Measurements from ENCODE around the gene ACTL10.

The ACTL10 gene

GRCh38 chr20:33664762-33665144 is 2.0 kb upstream of the ACTL10 start:
- no peak for DNase-seq

DNA sequence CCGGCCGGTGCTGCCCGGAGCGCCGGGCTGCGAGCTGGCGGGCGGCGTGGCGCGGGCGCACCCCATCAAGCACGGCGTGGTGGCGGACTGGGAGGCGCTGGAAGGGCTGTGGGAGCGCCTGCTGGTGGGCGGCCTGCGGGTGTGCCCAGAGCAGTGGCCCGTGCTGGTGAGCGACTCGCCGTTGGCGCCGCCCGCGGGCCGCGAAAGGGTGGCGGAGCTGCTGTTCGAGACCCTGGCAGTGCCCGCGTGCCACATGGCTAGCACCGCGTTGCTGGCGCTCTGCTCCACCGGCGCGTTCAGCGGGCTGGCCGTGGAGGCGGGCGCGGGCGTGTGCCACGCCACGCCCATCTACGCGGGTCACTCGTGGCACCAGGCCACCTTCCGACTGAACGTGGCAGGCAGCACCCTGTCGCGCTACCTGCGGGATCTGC is 517 bp downstream of the ACTL10 start:
- DNase-seq = no peak

DNA sequence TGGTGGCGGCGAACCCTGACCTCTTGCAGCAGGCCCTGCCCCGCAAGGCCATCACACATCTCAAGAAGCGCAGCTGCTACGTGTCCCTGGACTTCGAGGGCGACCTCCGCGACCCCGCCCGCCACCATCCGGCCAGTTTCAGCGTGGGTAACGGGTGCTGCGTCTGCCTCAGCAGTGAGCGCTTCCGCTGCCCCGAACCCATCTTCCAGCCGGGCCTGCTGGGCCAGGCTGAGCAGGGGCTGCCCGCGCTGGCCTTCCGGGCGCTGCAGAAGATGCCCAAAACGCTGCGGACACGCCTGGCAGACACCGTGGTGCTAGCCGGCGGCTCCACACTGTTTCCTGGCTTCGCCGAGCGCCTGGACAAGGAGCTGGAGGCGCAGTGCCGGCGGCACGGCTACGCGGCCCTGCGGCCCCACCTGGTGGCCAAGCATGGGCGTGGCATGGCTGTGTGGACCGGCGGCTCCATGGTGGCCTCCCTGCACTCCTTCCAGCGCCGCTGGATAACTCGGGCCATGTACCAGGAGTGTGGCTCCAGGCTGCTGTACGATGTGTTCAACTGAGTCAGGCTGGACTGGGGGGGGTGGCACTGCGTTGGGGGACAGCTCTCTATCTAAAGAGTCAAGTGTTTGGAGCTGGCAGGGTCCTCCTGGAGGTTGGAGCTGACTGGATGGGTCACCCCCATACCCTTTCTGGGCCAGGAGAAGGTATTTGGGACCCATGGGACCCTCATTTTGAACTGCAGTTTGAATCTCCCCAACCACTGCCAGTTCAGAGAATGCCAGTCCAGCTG is 1.1 kb downstream of the ACTL10 start:
- peak; percentile 68 for DNase-seq

DNA sequence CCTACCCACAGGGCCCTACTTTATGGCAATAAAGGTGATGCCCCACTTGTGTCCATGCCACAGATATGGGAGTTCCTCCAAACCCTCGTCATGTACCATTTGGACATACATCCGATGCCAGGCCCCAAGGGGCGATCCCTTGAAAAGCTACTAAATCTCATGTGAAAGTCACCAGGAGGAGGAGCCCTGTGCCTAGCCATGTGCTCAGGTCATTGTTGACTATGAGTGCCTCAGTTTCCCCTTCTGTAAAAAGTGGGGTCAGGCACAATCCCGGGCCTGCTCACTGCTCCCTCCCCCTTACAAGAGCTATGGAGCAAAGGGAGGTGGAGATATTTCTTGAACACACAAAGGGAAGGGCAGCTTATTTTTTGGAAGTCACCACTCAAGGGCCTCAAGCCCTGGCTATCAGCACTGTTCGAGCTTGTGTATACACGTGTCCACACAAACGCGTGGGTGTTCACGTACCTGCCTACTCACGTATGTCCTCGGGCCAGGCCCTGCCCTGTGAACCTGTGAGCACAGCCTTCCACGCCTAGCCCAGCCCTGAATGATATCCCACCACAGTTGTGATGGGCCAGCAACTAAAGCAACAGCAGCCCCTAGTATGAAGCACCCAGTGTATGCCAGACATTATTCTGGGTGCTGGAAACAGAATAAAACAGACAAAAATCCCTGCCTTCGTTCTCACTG is 1.9 kb downstream of the ACTL10 start:
- DNase-seq = no peak

DNA sequence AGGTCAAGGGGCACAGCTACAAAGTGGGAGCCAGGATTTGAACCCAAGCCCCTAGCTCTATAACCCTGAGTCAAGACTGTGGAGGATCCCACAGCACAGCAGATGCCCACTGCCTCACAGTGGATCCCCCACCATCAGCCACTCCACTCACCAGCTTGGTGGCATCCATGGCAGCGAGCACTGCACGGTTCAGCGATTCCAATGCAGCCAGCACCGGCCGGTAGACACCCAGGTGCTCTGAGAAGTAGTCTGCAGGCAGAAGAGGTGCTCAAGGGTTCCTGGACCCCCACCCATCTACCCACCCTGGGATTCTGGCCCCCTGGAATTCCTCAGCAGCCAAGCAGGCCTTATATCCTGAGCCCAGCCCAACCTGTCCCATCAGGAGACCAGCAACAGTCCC is 2.5 kb downstream of the ACTL10 start:
- no peak for DNase-seq

DNA sequence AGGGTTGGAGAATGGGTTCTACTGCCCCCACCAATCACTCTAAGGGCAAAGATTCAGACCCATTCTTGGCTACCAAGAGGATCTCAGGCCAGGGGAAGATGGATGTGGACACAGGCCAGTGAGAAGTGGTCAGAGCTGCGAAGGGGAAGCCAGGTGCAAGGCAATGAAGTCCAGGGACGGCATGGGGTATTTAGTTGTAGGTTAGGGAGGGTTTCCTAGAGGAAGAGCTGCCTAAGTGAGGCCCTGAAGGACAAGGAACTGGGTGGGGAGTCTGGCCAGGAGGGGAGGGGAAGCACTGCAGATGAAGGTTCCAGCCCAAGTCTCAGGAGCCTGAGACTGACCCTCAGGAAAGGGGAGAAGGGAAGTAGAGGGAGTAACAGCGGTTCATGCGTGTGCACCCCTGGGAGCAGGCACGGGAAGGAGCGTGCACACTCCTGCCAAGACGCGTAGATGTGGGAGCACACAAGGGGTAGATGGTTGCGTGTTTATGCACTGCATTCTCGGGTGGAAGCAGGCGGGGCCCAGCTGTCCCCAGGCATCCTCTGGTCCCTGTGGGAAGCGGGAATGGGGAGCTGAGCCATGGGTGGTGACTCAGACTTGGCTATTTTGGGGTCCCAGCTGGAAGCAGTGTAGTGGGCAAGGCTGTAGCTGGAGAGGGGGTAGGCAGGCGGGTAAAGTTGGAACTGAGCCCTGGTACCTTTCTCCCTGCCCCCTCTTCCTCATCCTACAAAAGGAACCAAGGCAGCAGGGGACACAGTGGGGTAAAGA is 3.3 kb downstream of the ACTL10 start:
- DNase-seq = no peak

GRCh38 chr20:33670715-33671499 is 4.2 kb downstream of the ACTL10 start:
- DNase-seq = no peak

- DNase-seq = no peak
Observed at GRCh38 chr20:33671573-33672288, 5.0 kb downstream of the ACTL10 start.

DNA sequence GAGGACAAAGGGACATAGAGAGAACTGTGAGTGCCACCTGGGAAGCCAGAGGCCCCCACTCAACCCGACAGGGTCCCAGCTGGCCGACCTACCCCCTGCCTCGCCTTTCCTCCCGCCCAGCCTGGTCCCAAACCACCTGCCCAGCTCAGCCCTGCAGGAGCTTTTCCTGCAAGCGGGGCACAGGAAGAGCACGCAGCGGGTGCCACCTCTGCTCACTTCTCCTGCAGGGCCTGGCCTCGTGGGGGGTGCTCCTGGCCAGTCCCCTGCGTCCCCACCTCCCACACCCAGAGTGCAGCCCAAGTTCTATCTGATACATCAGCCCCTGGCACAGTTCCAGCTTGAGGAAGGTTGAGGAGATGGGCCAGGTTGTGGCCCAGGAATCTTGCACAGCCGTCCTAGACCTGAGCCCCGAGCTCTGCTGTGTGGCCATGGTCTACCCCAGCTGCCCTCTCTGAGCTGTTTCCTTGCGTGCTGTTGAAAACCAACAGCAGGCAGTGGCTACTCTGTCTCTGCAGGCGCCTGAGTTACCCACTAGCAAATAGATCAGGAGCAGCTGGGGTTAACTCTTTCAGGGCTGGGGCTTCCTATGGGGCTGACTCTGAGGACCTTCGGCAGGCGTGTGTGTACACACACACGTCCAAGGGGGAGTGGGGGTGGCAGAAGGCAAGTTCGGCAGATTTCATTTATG is 5.8 kb downstream of the ACTL10 start:
- DNase-seq = no peak

GRCh38 chr20:33673114-33673409 is 6.3 kb downstream of the ACTL10 start:
- no peak for DNase-seq

DNA sequence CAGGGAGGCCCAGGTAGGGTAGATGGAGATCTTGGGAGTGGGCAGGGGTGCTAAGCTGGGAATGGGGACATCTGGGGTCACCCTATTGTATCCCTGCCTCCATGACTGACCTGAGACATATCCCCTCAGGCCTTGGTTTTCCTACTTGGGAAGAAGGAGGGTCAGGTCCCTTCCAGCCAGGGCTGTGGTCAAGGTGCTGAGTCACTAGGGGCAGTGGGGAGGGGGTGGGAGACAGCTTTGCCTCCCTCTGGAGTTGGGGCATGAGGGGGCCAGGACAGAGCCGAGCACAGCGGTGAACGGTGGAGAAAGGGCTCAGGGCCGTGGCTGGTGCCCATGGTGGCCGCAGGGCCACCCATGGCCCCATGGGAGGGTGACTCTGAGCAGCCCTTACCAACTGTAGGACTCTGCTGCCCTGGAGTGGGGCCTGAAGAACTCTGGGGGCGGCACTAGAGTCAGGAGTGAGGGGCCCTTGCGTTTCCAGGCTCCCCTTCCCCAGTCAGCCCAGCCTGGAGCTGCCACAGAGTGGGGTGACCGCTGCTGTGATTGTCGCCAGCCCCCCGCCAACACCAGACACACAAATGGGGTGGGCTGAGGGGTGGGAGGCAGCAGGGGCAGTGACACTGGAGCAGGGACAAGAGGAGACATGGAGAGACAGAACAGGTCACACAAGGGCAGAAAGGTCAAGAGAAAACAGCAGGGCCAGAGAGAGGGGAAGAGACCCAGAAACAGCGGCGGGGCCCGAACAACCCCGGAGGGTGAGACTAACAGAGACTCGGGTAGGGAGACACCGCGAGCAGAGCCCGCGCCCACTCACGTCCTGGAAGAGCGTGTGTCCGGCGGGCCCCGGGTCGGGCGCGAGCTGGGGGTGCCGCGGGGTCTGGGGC is 6.9 kb downstream of the ACTL10 start:
- DNase-seq = no peak

GRCh38 chr20:33674294-33675135 is 7.8 kb downstream of the ACTL10 start, which contains the start of gene NECAB3:
Gene NECAB3, minus strand, starts transcription at chr20:33674428. Its CDS starts 76 bp downstream, at chr20:33674352.
- DNase-seq = peak; percentile 72

GRCh38 chr20:33675136-33675959 is 8.6 kb downstream of the ACTL10 start:
- DNase-seq = no peak

DNA sequence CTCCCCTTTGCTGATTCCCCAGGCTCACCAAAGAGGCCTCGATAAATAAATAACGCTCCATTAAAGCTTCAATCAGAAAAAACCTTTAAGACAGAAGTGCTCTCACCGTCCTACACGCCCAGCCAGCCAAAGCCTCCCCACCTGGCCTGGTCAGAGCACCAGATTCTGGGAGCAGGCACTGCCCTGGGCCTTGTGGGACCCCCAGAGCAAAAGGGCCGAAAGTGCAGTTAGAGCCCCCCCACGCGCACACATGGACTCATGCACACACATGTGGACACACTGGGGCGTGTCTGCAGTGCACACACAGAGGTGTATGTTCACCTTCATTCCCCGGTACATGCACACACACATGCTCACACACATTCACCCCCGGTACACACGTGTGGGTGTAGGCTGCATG is 9.4 kb downstream of the ACTL10 start:
- no peak for DNase-seq

- DNase-seq = no peak
Observed at GRCh38 chr20:33676652-33677645, 10.2 kb downstream of the ACTL10 start.

DNA sequence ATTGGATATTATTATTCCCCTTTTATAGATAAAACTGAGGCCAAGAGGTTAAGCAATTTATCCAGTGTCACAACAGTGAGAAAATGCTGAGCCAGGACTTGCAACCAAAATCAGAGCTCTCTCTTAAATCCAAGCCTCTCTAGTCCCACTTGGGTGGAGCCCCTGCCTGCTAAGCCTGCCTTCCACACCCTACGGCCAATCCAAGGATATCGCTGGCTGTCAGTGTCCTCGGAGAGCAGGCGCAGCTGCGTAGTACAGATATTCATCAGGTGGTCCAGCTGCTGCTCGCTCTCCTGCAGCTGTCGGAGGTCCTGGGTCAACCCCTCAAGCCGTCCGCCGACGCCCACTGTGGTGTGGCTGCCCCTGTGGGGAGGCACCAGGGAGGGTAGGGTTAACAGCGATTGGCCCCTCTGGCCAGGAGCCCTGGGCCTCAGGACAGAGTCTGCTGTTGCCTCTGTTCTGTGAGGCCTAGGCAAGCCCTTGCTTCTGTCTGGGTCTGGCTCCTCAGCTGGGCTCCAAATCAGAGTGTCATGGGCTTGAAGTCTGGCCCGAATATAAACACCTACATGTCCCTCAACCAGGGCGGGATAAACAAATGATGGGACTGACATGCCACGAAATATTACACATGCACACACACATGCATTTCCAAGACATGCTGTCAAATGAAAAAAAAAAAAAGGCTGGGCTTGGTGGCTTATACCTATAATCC is 11.4 kb downstream of the ACTL10 start:
- DNase-seq = no peak
